Body of pancreas (tissue), 4 donors: Measurements from ENCODE around the gene ITGB6. TPM values are rescaled to one million over a fixed set of nuclear protein-coding genes. Genes with fewer than 3 reads are reported as not detected.

Source experiments
- ATAC-seq: fragments of 150-250 bp; one replicate; pipeline ENCODE4 v1.9.1; 2016
- DNase-seq, 4 donors: peaks; one replicate each; pipeline ENCODE4 v3.0.0-alpha.2; 2019
- H3K27ac ChIP-seq, 4 donors: fragments of 200-600 bp; sonication (generic); 1 replicate in 3 of 4; 2 replicates in 1 of 4; pipeline versions ENCODE4 v1.5.1 to v1.6.1; 2016 to 2019; ENCODE audit warnings: mild to moderate bottlenecking in 1 of 4, mixed read lengths in 1 of 4, moderate library complexity in 1 of 4
- H3K27me3 ChIP-seq, 2 donors: fragments of 200-600 bp; sonication (generic); one replicate each; pipeline ENCODE4 v1.6.0; 2016; ENCODE audit warnings: mild to moderate bottlenecking in 1 of 2
- H3K36me3 ChIP-seq, 2 donors: fragments of 200-600 bp; sonication (generic); replicated peaks in 1 of 2; 2 replicates each; pipeline ENCODE4 v1.5.1; 2016; ENCODE audit warnings: low read depth in 2 of 2; ENCODE audit not compliant: insufficient read depth in 1 of 2
- H3K4me1 ChIP-seq: fragments of 200-600 bp; sonication (generic); one replicate; pipeline ENCODE4 v1.6.0; 2016
- H3K4me3 ChIP-seq, 2 donors: fragments of 200-600 bp; sonication (generic); 1 replicate in 1 of 2; 2 replicates in 1 of 2; pipeline ENCODE4 v1.5.1; 2016 to 2019
- H3K9me3 ChIP-seq, 3 donors: fragments of 200-600 bp; sonication (generic); 1 replicate in 2 of 3; 2 replicates in 1 of 3; pipeline ENCODE4 v1.5.1; 2016
- POLR2A ChIP-seq, 3 donors: fragments of 450-650 bp; IDR thresholded peaks; one replicate each; pipeline ENCODE4 v1.6.1; 2016; ENCODE audit warnings: antibody characterized with exemption in 3 of 3, mild to moderate bottlenecking in 2 of 3
- WGBS, 2 donors: methylation state at CpG; one replicate each; pipeline ENCODE4 v1.1.5; 2017; 5-methylcytosine and 5-hydroxymethylcytosine counted together
- intact Hi-C: fragments of 100-400 bp; cut with DNase I; formaldehyde crosslinking; loops from one replicate; pipeline ENCODE4 v1.15.1; 2023
- total RNA-seq, 2 donors: library from RNA; depleted of rRNA; stranded (reverse); fragments of >200 nt; gene quantifications; one replicate each; pipeline ENCODE4 v1.1.0, GENCODE V29; 2016
- TF ChIP-seq, protein P1 (sequence below), 7 experiments: fragments of 450-650 bp in 4 of 7; fragments of 200-600 bp in 3 of 7; sonication (generic) in 3 of 7; IDR thresholded peaks; one replicate each; pipeline ENCODE4 v1.5.1; 2016 to 2019; ENCODE audit warnings: antibody characterized with exemption in 7 of 7

ITGB6 gene
- total RNA-seq, 2 donors from 2014 or later = 5.3 to 9.9 TPM

- intact Hi-C loops = no loop called here
- WGBS, 2 donors = 86 to 87% methylated on average over 7 of the region's 7 CpGs
- ATAC-seq = no peak
- Histone ChIP-seq H3K36me3 (no peaks in the 10 kb centered on the region), H3K4me1 (no peaks in the 10 kb centered on the region), H3K9me3 (no peaks in the 10 kb centered on the region), H3K27ac (no peak overlapping the region), H3K27me3 (no peaks in the 10 kb centered on the region), H3K4me3 (no peak overlapping the region)
- TF ChIP-seq POLR2A (IDR thresholded peaks at IDR 0.05) = no peak
- TF ChIP-seq, protein P1, sequence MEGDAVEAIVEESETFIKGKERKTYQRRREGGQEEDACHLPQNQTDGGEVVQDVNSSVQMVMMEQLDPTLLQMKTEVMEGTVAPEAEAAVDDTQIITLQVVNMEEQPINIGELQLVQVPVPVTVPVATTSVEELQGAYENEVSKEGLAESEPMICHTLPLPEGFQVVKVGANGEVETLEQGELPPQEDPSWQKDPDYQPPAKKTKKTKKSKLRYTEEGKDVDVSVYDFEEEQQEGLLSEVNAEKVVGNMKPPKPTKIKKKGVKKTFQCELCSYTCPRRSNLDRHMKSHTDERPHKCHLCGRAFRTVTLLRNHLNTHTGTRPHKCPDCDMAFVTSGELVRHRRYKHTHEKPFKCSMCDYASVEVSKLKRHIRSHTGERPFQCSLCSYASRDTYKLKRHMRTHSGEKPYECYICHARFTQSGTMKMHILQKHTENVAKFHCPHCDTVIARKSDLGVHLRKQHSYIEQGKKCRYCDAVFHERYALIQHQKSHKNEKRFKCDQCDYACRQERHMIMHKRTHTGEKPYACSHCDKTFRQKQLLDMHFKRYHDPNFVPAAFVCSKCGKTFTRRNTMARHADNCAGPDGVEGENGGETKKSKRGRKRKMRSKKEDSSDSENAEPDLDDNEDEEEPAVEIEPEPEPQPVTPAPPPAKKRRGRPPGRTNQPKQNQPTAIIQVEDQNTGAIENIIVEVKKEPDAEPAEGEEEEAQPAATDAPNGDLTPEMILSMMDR (IDR thresholded peaks at IDR 0.05) = no peak
- no peak for DNase-seq
These were observed 144.4 kb downstream of the ITGB6 start for GRCh38 chr2:160055726-160056108.

DNA sequence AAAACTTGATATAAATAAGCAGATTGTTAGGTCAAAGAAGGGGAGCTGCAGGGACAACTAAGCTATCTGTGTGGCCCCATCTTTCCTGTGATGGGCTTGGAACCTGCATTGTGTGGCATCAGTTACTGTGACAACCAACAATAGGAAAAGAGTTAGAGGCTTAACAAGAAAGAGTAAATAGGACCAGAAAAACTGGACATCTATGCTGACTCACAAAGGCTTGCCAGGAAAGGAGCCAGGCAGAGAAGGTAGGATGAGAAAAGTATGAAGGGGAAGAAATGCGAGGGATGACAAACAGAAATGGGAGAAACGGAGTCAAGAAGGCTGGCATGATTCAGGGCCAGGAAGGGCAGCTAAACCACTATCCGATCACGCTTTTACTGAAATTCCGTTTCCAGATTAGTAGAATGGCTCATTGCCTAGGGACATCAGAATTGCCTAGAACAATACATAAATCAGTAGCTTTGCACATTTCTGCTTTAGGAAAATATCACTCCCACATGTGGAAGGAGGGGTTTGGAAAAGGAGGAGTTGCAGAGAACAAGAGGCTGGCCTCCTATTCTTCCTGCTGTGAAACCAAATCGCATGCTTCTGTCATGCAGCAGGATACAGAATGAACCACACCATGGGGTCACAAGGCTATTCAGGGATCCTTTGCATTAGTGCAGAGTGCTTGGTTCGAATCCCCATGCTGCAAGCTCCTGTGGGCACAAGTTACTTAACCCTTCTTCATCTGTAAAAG is 144.9 kb downstream of the ITGB6 start:
- TF ChIP-seq, protein P1 (IDR thresholded peaks at IDR 0.05) = no peak
- no peak for TF ChIP-seq POLR2A (IDR thresholded peaks at IDR 0.05)
- H3K27ac ChIP-seq = no peak overlapping the region
- no peak overlapping the region for H3K4me3 ChIP-seq
- no peaks in the 10 kb centered on the region for H3K36me3 ChIP-seq
- H3K27me3 ChIP-seq = no peaks in the 10 kb centered on the region
- H3K9me3 ChIP-seq = no peaks in the 10 kb centered on the region
- no peak for DNase-seq
- ATAC-seq = no peak
- intact Hi-C loops = no loop called here
- no peaks in the 10 kb centered on the region for H3K4me1 ChIP-seq
- WGBS, 2 donors = 77 to 78% methylated on average over 7 of the region's 7 CpGs

- H3K4me3 ChIP-seq = no peak overlapping the region
- TF ChIP-seq, protein P1 (IDR thresholded peaks at IDR 0.05) = no peak
- no peak for TF ChIP-seq POLR2A (IDR thresholded peaks at IDR 0.05)
- 87 to 92% methylated on average over 2 of the region's 2 CpGs for WGBS, 2 donors
- no peak for DNase-seq
- intact Hi-C loops = no loop called here
- no peaks in the 10 kb centered on the region for H3K9me3 ChIP-seq
- no peak for ATAC-seq
- no peak overlapping the region for H3K27ac ChIP-seq
- no peaks in the 10 kb centered on the region for H3K36me3 ChIP-seq
- no peaks in the 10 kb centered on the region for H3K27me3 ChIP-seq
- H3K4me1 ChIP-seq = no peaks in the 10 kb centered on the region
These were observed 146.1 kb downstream of the ITGB6 start for GRCh38 chr2:160053946-160054345.

DNA sequence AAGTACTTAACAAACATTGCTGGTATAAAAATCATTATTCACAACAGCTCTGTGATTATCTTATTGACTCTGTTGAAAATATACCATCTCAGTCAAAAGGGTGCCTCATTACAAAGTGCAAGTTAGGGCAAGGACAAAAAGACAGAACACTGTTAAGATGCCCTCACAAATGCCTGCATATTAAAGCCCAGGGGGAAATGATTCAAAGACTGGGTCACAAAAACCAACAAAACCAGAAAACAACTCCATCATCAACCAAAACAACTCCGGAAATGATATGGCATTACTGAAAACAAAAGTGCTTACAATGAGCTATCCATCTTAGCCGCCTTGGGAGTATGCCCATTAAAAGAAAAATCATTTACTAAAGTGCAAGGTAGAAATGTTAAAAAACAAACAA is 147.5 kb downstream of the ITGB6 start:
- no peak for DNase-seq
- WGBS, 2 donors = 87 to 90% methylated on average over 2 of the region's 2 CpGs
- no peak for TF ChIP-seq POLR2A (IDR thresholded peaks at IDR 0.05)
- TF ChIP-seq, protein P1 (IDR thresholded peaks at IDR 0.05) = no peak
- Histone ChIP-seq H3K4me3 (no peak overlapping the region), H3K36me3 (no peaks in the 10 kb centered on the region), H3K27ac (no peak overlapping the region), H3K9me3 (no peaks in the 10 kb centered on the region), H3K4me1 (no peaks in the 10 kb centered on the region), H3K27me3 (no peaks in the 10 kb centered on the region)
- intact Hi-C loops = no loop called here
- ATAC-seq = no peak

GRCh38 chr2:160051371-160051800 is 148.7 kb downstream of the ITGB6 start:
- TF ChIP-seq, protein P1 (IDR thresholded peaks at IDR 0.05) = no peak
- no peak for TF ChIP-seq POLR2A (IDR thresholded peaks at IDR 0.05)
- no peaks in the 10 kb centered on the region for H3K4me1 ChIP-seq
- no peaks in the 10 kb centered on the region for H3K27me3 ChIP-seq
- H3K9me3 ChIP-seq = no peaks in the 10 kb centered on the region
- 66 to 71% methylated on average over 3 of the region's 3 CpGs for WGBS, 2 donors
- ATAC-seq (no peak), DNase-seq (no peak)
- no peak overlapping the region for H3K4me3 ChIP-seq
- H3K27ac ChIP-seq = no peak overlapping the region
- intact Hi-C loops = no loop called here
- no peaks in the 10 kb centered on the region for H3K36me3 ChIP-seq
